ENCODE results near the gene ADIPOR2. TPM values are rescaled to one million over a fixed set of nuclear protein-coding genes. Genes with fewer than 3 reads are reported as not detected.

Gene ADIPOR2
- total RNA-seq, 5 donors from 2014 or later (not counting 1 experiment from before 2014, with no cell fraction given) = 21.7 to 35.0 (median 33.4) TPM

GRCh38 chr12:1662761-1663439, 28.0 kb upstream of the ADIPOR2 start:
- Histone ChIP-seq H3K4me3 (ENCODE audit: control insufficient read depth in 1 of 2, extremely low read depth in 1 of 2, low read length in 1 of 2) (peak overlapping the region in 1 of 2 donors; percentile 23), H3K9me3 (no peaks in the 10 kb centered on the region), H3K4me1 (ENCODE audit: control insufficient read depth in 1 of 2, extremely low read depth in 1 of 2, insufficient read depth in 2 of 2, low read length in 2 of 2) (peaks cover 14 to 38% of the 10 kb centered on the region in 2 experiments), H3K36me3 (ENCODE audit: control insufficient read depth in 2 of 2, extremely low read depth in 1 of 2, insufficient read depth in 1 of 2, low read length in 1 of 2) (no peaks in the 10 kb centered on the region), H3K27me3 (replicated peaks in 1 of 2; ENCODE audit: control insufficient read depth in 2 of 2, extremely low read depth in 1 of 2, insufficient read depth in 2 of 2, low read length in 1 of 2) (no peaks in the 10 kb centered on the region), H3K27ac (ENCODE audit: low read length) (no peak overlapping the region)
- peaks cover 42 to 52% (median 49%) of the 10 kb centered on the region in 3 donors for H3K4me1 Mint-ChIP-seq
- CTCF ChIA-PET = no interaction called here
- H3K9me3 Mint-ChIP-seq = no peaks in the 10 kb centered on the region
- 63% methylated on average over 43 of the region's 46 CpGs for WGBS (ENCODE audit: insufficient coverage)
- POLR2A ChIA-PET = no interaction called here
- ATAC-seq (replicated peaks in 1 of 4) = no peak
- peak overlapping the region; percentile 86 to 90 for H3K27ac Mint-ChIP-seq
- no peaks in the 10 kb centered on the region for H3K36me3 Mint-ChIP-seq
- DNase-seq = peak in 17 of 35 experiments; percentile 12 to 55 (median 20)
- no peaks in the 10 kb centered on the region for H3K27me3 Mint-ChIP-seq
- peak overlapping the region; percentile 66 to 83 (median 67) for H3K4me3 Mint-ChIP-seq

GRCh38 chr12:1663440-1664132, 27.3 kb upstream of the ADIPOR2 start:
- Histone ChIP-seq H3K36me3 (ENCODE audit: control insufficient read depth in 2 of 2, extremely low read depth in 1 of 2, insufficient read depth in 1 of 2, low read length in 1 of 2) (no peaks in the 10 kb centered on the region), H3K27me3 (replicated peaks in 1 of 2; ENCODE audit: control insufficient read depth in 2 of 2, extremely low read depth in 1 of 2, insufficient read depth in 2 of 2, low read length in 1 of 2) (no peaks in the 10 kb centered on the region), H3K27ac (ENCODE audit: low read length) (no peak overlapping the region), H3K9me3 (no peaks in the 10 kb centered on the region), H3K4me3 (ENCODE audit: control insufficient read depth in 1 of 2, extremely low read depth in 1 of 2, low read length in 1 of 2) (no peak overlapping the region), H3K4me1 (ENCODE audit: control insufficient read depth in 1 of 2, extremely low read depth in 1 of 2, insufficient read depth in 2 of 2, low read length in 2 of 2) (peaks cover 15 to 45% of the 10 kb centered on the region in 2 experiments)
- Mint-ChIP-seq H3K9me3 (no peaks in the 10 kb centered on the region), H3K27ac (peak overlapping the region; percentile 86 to 90), H3K36me3 (no peaks in the 10 kb centered on the region), H3K4me1 (peaks cover 46 to 56% (median 54%) of the 10 kb centered on the region in 3 donors), H3K27me3 (no peaks in the 10 kb centered on the region), H3K4me3 (peak overlapping the region; percentile 66 to 83 (median 67))
- ChIA-PET CTCF (no interaction called here), POLR2A (no interaction called here)
- peak in 2 of 35 experiments; percentile 8 to 9 for DNase-seq
- WGBS (ENCODE audit: insufficient coverage) = 98% methylated on average over 9 of the region's 11 CpGs
- no peak for ATAC-seq (replicated peaks in 1 of 4)

- 100% methylated on average over 1 of the region's 2 CpGs for WGBS (ENCODE audit: insufficient coverage)
- H3K9me3 Mint-ChIP-seq = no peaks in the 10 kb centered on the region
- H3K4me1 ChIP-seq (ENCODE audit: control insufficient read depth in 1 of 2, extremely low read depth in 1 of 2, insufficient read depth in 2 of 2, low read length in 2 of 2) = peaks cover 20 to 53% of the 10 kb centered on the region in 2 experiments
- H3K27ac Mint-ChIP-seq = peak overlapping the region; percentile 70 to 75
- no peaks in the 10 kb centered on the region for H3K36me3 Mint-ChIP-seq
- ChIA-PET CTCF (interaction anchor here in 1 of 2 donors (0.7 kb wide), 1 partner anchor 19 kb away, joined by 4 read pairs; no protein-coding TSS in a partner anchor), POLR2A (no interaction called here)
- H3K4me3 Mint-ChIP-seq = no peak overlapping the region
- no peak for DNase-seq
- ATAC-seq (replicated peaks in 1 of 4) = no peak
- no peaks in the 10 kb centered on the region for H3K9me3 ChIP-seq
- no peaks in the 10 kb centered on the region for H3K27me3 ChIP-seq (replicated peaks in 1 of 2; ENCODE audit: control insufficient read depth in 2 of 2, extremely low read depth in 1 of 2, insufficient read depth in 2 of 2, low read length in 1 of 2)
- H3K4me1 Mint-ChIP-seq = peaks cover 55 to 62% (median 59%) of the 10 kb centered on the region in 3 donors
- H3K36me3 ChIP-seq (ENCODE audit: control insufficient read depth in 2 of 2, extremely low read depth in 1 of 2, insufficient read depth in 1 of 2, low read length in 1 of 2) = no peaks in the 10 kb centered on the region
- no peak overlapping the region for H3K27ac ChIP-seq (ENCODE audit: low read length)
- no peaks in the 10 kb centered on the region for H3K27me3 Mint-ChIP-seq
- H3K4me3 ChIP-seq (ENCODE audit: control insufficient read depth in 1 of 2, extremely low read depth in 1 of 2, low read length in 1 of 2) = no peak overlapping the region
These were observed 25.5 kb upstream of the ADIPOR2 start for GRCh38 chr12:1665366-1665765.

- Histone ChIP-seq H3K36me3 (ENCODE audit: control insufficient read depth in 2 of 2, extremely low read depth in 1 of 2, insufficient read depth in 1 of 2, low read length in 1 of 2) (no peaks in the 10 kb centered on the region), H3K27me3 (replicated peaks in 1 of 2; ENCODE audit: control insufficient read depth in 2 of 2, extremely low read depth in 1 of 2, insufficient read depth in 2 of 2, low read length in 1 of 2) (no peaks in the 10 kb centered on the region), H3K9me3 (no peaks in the 10 kb centered on the region), H3K27ac (ENCODE audit: low read length) (peak overlapping the region; percentile 52), H3K4me1 (ENCODE audit: control insufficient read depth in 1 of 2, extremely low read depth in 1 of 2, insufficient read depth in 2 of 2, low read length in 2 of 2) (peaks cover 20 to 52% of the 10 kb centered on the region in 2 experiments), H3K4me3 (ENCODE audit: control insufficient read depth in 1 of 2, extremely low read depth in 1 of 2, low read length in 1 of 2) (no peak overlapping the region)
- Mint-ChIP-seq H3K27me3 (no peaks in the 10 kb centered on the region), H3K4me3 (no peak overlapping the region), H3K4me1 (peaks cover 55 to 59% (median 58%) of the 10 kb centered on the region in 3 donors), H3K9me3 (no peaks in the 10 kb centered on the region), H3K36me3 (no peaks in the 10 kb centered on the region), H3K27ac (peak overlapping the region; percentile 65 to 89)
- CTCF ChIA-PET = interaction anchor here in 1 of 2 donors (0.7 to 0.9 kb wide), 2 partner anchors 10 to 1003 kb away, joined by 3 read pairs; no protein-coding TSS in a partner anchor
- POLR2A ChIA-PET = no interaction called here
- no CpG with 5 or more reads among the region's 5 CpGs for WGBS (ENCODE audit: insufficient coverage)
- ATAC-seq (replicated peaks in 1 of 4) (no peak), DNase-seq (no peak)
These were observed 24.7 kb upstream of the ADIPOR2 start for GRCh38 chr12:1666215-1666614.

- peak overlapping the region; percentile 89 to 95 for H3K27ac Mint-ChIP-seq
- peak overlapping the region; percentile 29 to 61 (median 42) for H3K4me3 Mint-ChIP-seq
- CTCF ChIA-PET = interaction anchor here in 1 of 2 donors (0.7 to 0.9 kb wide), 2 partner anchors 10 to 1002 kb away, joined by 3 read pairs; no protein-coding TSS in a partner anchor
- peak in 1 of 35 experiments; percentile 26 for DNase-seq
- POLR2A ChIA-PET = no interaction called here
- Histone ChIP-seq H3K4me1 (ENCODE audit: control insufficient read depth in 1 of 2, extremely low read depth in 1 of 2, insufficient read depth in 2 of 2, low read length in 2 of 2) (peaks cover 20 to 49% of the 10 kb centered on the region in 2 experiments), H3K36me3 (ENCODE audit: control insufficient read depth in 2 of 2, extremely low read depth in 1 of 2, insufficient read depth in 1 of 2, low read length in 1 of 2) (no peaks in the 10 kb centered on the region), H3K27ac (ENCODE audit: low read length) (peak overlapping the region; percentile 52), H3K27me3 (replicated peaks in 1 of 2; ENCODE audit: control insufficient read depth in 2 of 2, extremely low read depth in 1 of 2, insufficient read depth in 2 of 2, low read length in 1 of 2) (no peaks in the 10 kb centered on the region), H3K9me3 (no peaks in the 10 kb centered on the region), H3K4me3 (ENCODE audit: control insufficient read depth in 1 of 2, extremely low read depth in 1 of 2, low read length in 1 of 2) (no peak overlapping the region)
- no peaks in the 10 kb centered on the region for H3K27me3 Mint-ChIP-seq
- H3K36me3 Mint-ChIP-seq = no peaks in the 10 kb centered on the region
- peaks cover 55 to 58% (median 58%) of the 10 kb centered on the region in 3 donors for H3K4me1 Mint-ChIP-seq
- peak in 1 of 4 experiments; percentile 20 for ATAC-seq (replicated peaks in 1 of 4)
- H3K9me3 Mint-ChIP-seq = no peaks in the 10 kb centered on the region
- WGBS (ENCODE audit: insufficient coverage) = no CpG with 5 or more reads among the region's 2 CpGs
These were observed 24.1 kb upstream of the ADIPOR2 start for GRCh38 chr12:1666685-1667162.

GRCh38 chr12:1668833-1669543, 21.9 kb upstream of the ADIPOR2 start:
- Mint-ChIP-seq H3K36me3 (no peaks in the 10 kb centered on the region), H3K9me3 (no peaks in the 10 kb centered on the region), H3K4me3 (no peak overlapping the region), H3K27me3 (no peaks in the 10 kb centered on the region), H3K4me1 (peaks cover 45 to 47% (median 47%) of the 10 kb centered on the region in 3 donors), H3K27ac (peak overlapping the region; percentile 65 to 79)
- H3K27me3 ChIP-seq (replicated peaks in 1 of 2; ENCODE audit: control insufficient read depth in 2 of 2, extremely low read depth in 1 of 2, insufficient read depth in 2 of 2, low read length in 1 of 2) = no peaks in the 10 kb centered on the region
- no peak overlapping the region for H3K27ac ChIP-seq (ENCODE audit: low read length)
- DNase-seq = no peak
- ChIA-PET POLR2A (interaction anchor here in 1 of 2 donors (0.7 kb wide), 1 partner anchor 9 kb away, joined by 4 read pairs; no protein-coding TSS in a partner anchor), CTCF (no interaction called here)
- no peaks in the 10 kb centered on the region for H3K9me3 ChIP-seq
- no peak overlapping the region for H3K4me3 ChIP-seq (ENCODE audit: control insufficient read depth in 1 of 2, extremely low read depth in 1 of 2, low read length in 1 of 2)
- WGBS (ENCODE audit: insufficient coverage) = 44% methylated on average over 15 of the region's 18 CpGs
- no peaks in the 10 kb centered on the region for H3K36me3 ChIP-seq (ENCODE audit: control insufficient read depth in 2 of 2, extremely low read depth in 1 of 2, insufficient read depth in 1 of 2, low read length in 1 of 2)
- no peak for ATAC-seq (replicated peaks in 1 of 4)
- peaks cover 17 to 37% of the 10 kb centered on the region in 2 experiments for H3K4me1 ChIP-seq (ENCODE audit: control insufficient read depth in 1 of 2, extremely low read depth in 1 of 2, insufficient read depth in 2 of 2, low read length in 2 of 2)
